ENCODE data around the gene COX7A2L.

DNA sequence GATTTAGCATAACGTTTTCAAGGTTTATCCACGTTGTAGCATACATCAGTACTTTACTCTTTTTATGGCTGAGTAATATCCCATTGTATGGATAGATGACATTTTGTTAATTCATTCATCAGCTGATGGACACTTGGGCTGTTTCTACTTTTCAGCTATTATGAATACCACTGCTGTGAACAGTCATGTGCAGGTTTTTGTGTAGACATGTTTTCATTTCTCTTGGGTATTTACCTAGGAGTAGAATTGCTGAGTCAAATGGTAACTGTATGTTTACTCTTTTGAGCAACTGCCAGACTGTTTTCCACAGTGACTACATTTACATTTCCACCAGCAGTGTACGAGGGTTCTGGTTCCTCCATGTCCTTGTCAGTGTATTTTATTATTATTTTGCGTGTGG, 33.9 kb downstream of the COX7A2L start:
- TF ChIP-seq, protein P1, sequence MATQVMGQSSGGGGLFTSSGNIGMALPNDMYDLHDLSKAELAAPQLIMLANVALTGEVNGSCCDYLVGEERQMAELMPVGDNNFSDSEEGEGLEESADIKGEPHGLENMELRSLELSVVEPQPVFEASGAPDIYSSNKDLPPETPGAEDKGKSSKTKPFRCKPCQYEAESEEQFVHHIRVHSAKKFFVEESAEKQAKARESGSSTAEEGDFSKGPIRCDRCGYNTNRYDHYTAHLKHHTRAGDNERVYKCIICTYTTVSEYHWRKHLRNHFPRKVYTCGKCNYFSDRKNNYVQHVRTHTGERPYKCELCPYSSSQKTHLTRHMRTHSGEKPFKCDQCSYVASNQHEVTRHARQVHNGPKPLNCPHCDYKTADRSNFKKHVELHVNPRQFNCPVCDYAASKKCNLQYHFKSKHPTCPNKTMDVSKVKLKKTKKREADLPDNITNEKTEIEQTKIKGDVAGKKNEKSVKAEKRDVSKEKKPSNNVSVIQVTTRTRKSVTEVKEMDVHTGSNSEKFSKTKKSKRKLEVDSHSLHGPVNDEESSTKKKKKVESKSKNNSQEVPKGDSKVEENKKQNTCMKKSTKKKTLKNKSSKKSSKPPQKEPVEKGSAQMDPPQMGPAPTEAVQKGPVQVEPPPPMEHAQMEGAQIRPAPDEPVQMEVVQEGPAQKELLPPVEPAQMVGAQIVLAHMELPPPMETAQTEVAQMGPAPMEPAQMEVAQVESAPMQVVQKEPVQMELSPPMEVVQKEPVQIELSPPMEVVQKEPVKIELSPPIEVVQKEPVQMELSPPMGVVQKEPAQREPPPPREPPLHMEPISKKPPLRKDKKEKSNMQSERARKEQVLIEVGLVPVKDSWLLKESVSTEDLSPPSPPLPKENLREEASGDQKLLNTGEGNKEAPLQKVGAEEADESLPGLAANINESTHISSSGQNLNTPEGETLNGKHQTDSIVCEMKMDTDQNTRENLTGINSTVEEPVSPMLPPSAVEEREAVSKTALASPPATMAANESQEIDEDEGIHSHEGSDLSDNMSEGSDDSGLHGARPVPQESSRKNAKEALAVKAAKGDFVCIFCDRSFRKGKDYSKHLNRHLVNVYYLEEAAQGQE (IDR thresholded peaks at IDR 0.05; ENCODE audit: insufficient read depth in 1 of 2, low read depth in 2 of 2, low read length in 2 of 2): no peak
- no peak for TF ChIP-seq TAF1 (IDR thresholded peaks at IDR 0.05; ENCODE audit: borderline replicate concordance, insufficient read depth, low read length)
- TF ChIP-seq SIN3A (IDR thresholded peaks at IDR 0.05; ENCODE audit: borderline replicate concordance, insufficient read depth, low read length): no peak
